Sigmoid colon (tissue), 4 donors: Measurements from ENCODE around the gene SPSB1.

ENCODE experiments used
- CTCF ChIP-seq, 4 experiments: fragments of 450-650 bp in 3 of 4; fragments of 200-600 bp in 1 of 4; IDR thresholded peaks; one replicate each; pipeline ENCODE4 v1.5.1; 2016 to 2019; ENCODE audit warnings: antibody characterized with exemption in 4 of 4, mild to moderate bottlenecking in 3 of 4, moderate library complexity in 2 of 4
- EP300 ChIP-seq, 4 donors: sonication (generic); formaldehyde crosslinking; IDR thresholded peaks; one replicate each; pipeline ENCODE4 v1.6.1; 2017; ENCODE audit warnings: antibody characterized with exemption in 4 of 4
- POLR2A ChIP-seq, 2 donors: fragments of 450-650 bp; IDR thresholded peaks; one replicate each; pipeline ENCODE4 v1.6.1; 2016; ENCODE audit warnings: antibody characterized with exemption in 2 of 2, mild to moderate bottlenecking in 2 of 2, moderate library complexity in 2 of 2
- POLR2AphosphoS5 ChIP-seq, 4 donors: sonication (generic); formaldehyde crosslinking; IDR thresholded peaks; one replicate each; pipeline ENCODE4 v1.6.1; 2017; ENCODE audit warnings: antibody characterized with exemption in 4 of 4

GRCh38 chr1:9245230-9245619, 47.5 kb upstream of the SPSB1 start:
- TF ChIP-seq POLR2AphosphoS5 (IDR thresholded peaks at IDR 0.05) (no peak), POLR2A (IDR thresholded peaks at IDR 0.05) (no peak), CTCF (IDR thresholded peaks at IDR 0.05) (no peak), EP300 (IDR thresholded peaks at IDR 0.05) (no peak)
